Measurements from ENCODE around the gene ABI2. TPM values are rescaled to one million over a fixed set of nuclear protein-coding genes. Genes with fewer than 3 reads are reported as not detected.
"Not testable (repeated sequence)": the region's sequence is repeated elsewhere in the genome, so short reads cannot be mapped to it uniquely, and the experiment has no call there.

The ABI2 gene
- total RNA-seq, 1 experiment from 2014 or later, result 75.6 TPM

GRCh38 chr2:203341741-203342310, 13.6 kb downstream of the ABI2 start:
- ATAC-seq (no peak), DNase-seq (ENCODE audit: low read depth, low spot score) (no peak)
- RAD21 ChIA-PET (ENCODE audit: low non-redundant PET in 1 of 2, low total read pairs in 2 of 2, uncharacterized antibody in 2 of 2, unreplicated experiment in 2 of 2), result no interaction called here
- intact Hi-C loops (cut with micrococcal nuclease), result no loop called here
- H3K4me2 ChIP-seq (ENCODE audit: low read length), result no peak overlapping the region
- TF ChIP-seq EZH2phosphoT487 (IDR thresholded peaks at IDR 0.05; ENCODE audit: borderline replicate concordance), result no peak
- H2AFZ ChIP-seq (ENCODE audit: low read depth, low read length, poor library complexity, severe bottlenecking), result no peak overlapping the region
- no peaks in the 10 kb centered on the region for H3K36me3 ChIP-seq (ENCODE audit: control insufficient read depth in 1 of 2, insufficient read depth in 2 of 2, low read length in 2 of 2)
- H3K79me2 ChIP-seq (ENCODE audit: insufficient read depth, low read length), result peaks cover 68% of the 10 kb centered on the region
- H3K4me1 ChIP-seq (ENCODE audit: control insufficient read depth in 1 of 2, insufficient read depth in 2 of 2, low read length in 2 of 2), result 0 out of 4 replicates have a peak, but pooled peaks cover 0 to 3% of the 10 kb centered on the region in 2 experiments
- no peak overlapping the region for H3K4me3 ChIP-seq (replicated peaks in 1 of 2; ENCODE audit: low read depth in 1 of 2, low read length in 2 of 2)
- no peak overlapping the region for H3K9ac ChIP-seq (ENCODE audit: low read length)
- BruUV-seq (replicated peaks), result no TSS peak
- H3K9me2 ChIP-seq (ENCODE audit: insufficient read depth), result no peaks in the 10 kb centered on the region
- POLR2A ChIA-PET, result no interaction called here
- H3K9me3 ChIP-seq (ENCODE audit: control insufficient read depth in 1 of 2, insufficient read depth in 1 of 2, low read depth in 1 of 2, low read length in 2 of 2), result no peaks in the 10 kb centered on the region
- CTCF ChIA-PET, result no interaction called here
- no peak overlapping the region for H3K27ac ChIP-seq (ENCODE audit: low read depth, low read length)
- H3K27me3 ChIP-seq (ENCODE audit: insufficient read depth, low read length), result no peaks in the 10 kb centered on the region
- H4K20me1 ChIP-seq (ENCODE audit: insufficient read depth), result no peaks in the 10 kb centered on the region

- peaks cover 68% of the 10 kb centered on the region for H3K79me2 ChIP-seq (ENCODE audit: insufficient read depth, low read length)
- CTCF ChIA-PET; H3K27me3 ChIP-seq (ENCODE audit: insufficient read depth, low read length); H3K9me3 ChIP-seq (ENCODE audit: control insufficient read depth in 1 of 2, insufficient read depth in 1 of 2, low read depth in 1 of 2, low read length in 2 of 2); BruUV-seq (replicated peaks); H3K4me2 ChIP-seq (ENCODE audit: low read length); DNase-seq (ENCODE audit: low read depth, low spot score); H3K9me2 ChIP-seq (ENCODE audit: insufficient read depth); H2AFZ ChIP-seq (ENCODE audit: low read depth, low read length, poor library complexity, severe bottlenecking); H4K20me1 ChIP-seq (ENCODE audit: insufficient read depth); H3K9ac ChIP-seq (ENCODE audit: low read length); POLR2A ChIA-PET; ATAC-seq; H3K4me3 ChIP-seq (replicated peaks in 1 of 2; ENCODE audit: low read depth in 1 of 2, low read length in 2 of 2); intact Hi-C loops (cut with micrococcal nuclease); H3K4me1 ChIP-seq (ENCODE audit: control insufficient read depth in 1 of 2, insufficient read depth in 2 of 2, low read length in 2 of 2); H3K36me3 ChIP-seq (ENCODE audit: control insufficient read depth in 1 of 2, insufficient read depth in 2 of 2, low read length in 2 of 2); RAD21 ChIA-PET (ENCODE audit: low non-redundant PET in 1 of 2, low total read pairs in 2 of 2, uncharacterized antibody in 2 of 2, unreplicated experiment in 2 of 2); H3K27ac ChIP-seq (ENCODE audit: low read depth, low read length): not testable (repeated sequence)
These were observed 14.2 kb downstream of the ABI2 start for GRCh38 chr2:203342374-203342773.

GRCh38 chr2:203344667-203345066, 16.5 kb downstream of the ABI2 start:
- no TSS peak for BruUV-seq (replicated peaks)
- ATAC-seq, result no peak
- no peak for TF ChIP-seq ZNF274 (IDR thresholded peaks at IDR 0.05; ENCODE audit: low read depth, low read length)
- TF ChIP-seq EGR1 (IDR thresholded peaks at IDR 0.05; ENCODE audit: low read depth), result no peak
- no peak for TF ChIP-seq CTCF (IDR thresholded peaks at IDR 0.05 in 2 of 3, conservative IDR thresholded peaks at IDR 0.05 in 1 of 3; ENCODE audit: borderline replicate concordance in 1 of 3, insufficient read depth in 1 of 3, low read depth in 2 of 3, low read length in 2 of 3)
- TF ChIP-seq CBX3 (IDR thresholded peaks at IDR 0.05; ENCODE audit: low read depth), result no peak
- no peak for TF ChIP-seq JUND (IDR thresholded peaks at IDR 0.05)
- TF ChIP-seq MAX (IDR thresholded peaks at IDR 0.05), result no peak
- no peak for TF ChIP-seq ZBTB33 (IDR thresholded peaks at IDR 0.05; ENCODE audit: extremely low read depth, insufficient replicate concordance, low read length)
- TF ChIP-seq POLR2A (IDR thresholded peaks at IDR 0.05; ENCODE audit: borderline replicate concordance, extremely low read depth, insufficient read depth, insufficient read length), result no peak
- TF ChIP-seq SIN3A (IDR thresholded peaks at IDR 0.05; ENCODE audit: low read depth), result no peak

More at GRCh38 chr2:203344667-203345066, 16.5 kb downstream of the ABI2 start:
- H3K27me3 ChIP-seq (ENCODE audit: insufficient read depth, low read length), result no peaks in the 10 kb centered on the region
- H3K9me3 ChIP-seq (ENCODE audit: control insufficient read depth in 1 of 2, insufficient read depth in 1 of 2, low read depth in 1 of 2, low read length in 2 of 2), result no peaks in the 10 kb centered on the region
- H3K4me1 ChIP-seq (ENCODE audit: control insufficient read depth in 1 of 2, insufficient read depth in 2 of 2, low read length in 2 of 2), result 0 out of 4 replicates have a peak, but pooled peaks cover 0 to 3% of the 10 kb centered on the region in 2 experiments
- H3K4me3 ChIP-seq (replicated peaks in 1 of 2; ENCODE audit: low read depth in 1 of 2, low read length in 2 of 2), result no peak overlapping the region
- no peaks in the 10 kb centered on the region for H3K9me2 ChIP-seq (ENCODE audit: insufficient read depth)
- H4K20me1 ChIP-seq (ENCODE audit: insufficient read depth), result no peaks in the 10 kb centered on the region
- ChIA-PET RAD21 (ENCODE audit: low non-redundant PET in 1 of 2, low total read pairs in 2 of 2, uncharacterized antibody in 2 of 2, unreplicated experiment in 2 of 2) (no interaction called here), CTCF (no interaction called here), POLR2A (no interaction called here)
- no peak overlapping the region for H2AFZ ChIP-seq (ENCODE audit: low read depth, low read length, poor library complexity, severe bottlenecking)
- peaks cover 71% of the 10 kb centered on the region for H3K79me2 ChIP-seq (ENCODE audit: insufficient read depth, low read length)
- no peak for DNase-seq (ENCODE audit: low read depth, low spot score)
- no peak overlapping the region for H3K9ac ChIP-seq (ENCODE audit: low read length)
- intact Hi-C loops (cut with micrococcal nuclease), result no loop called here
- H3K4me2 ChIP-seq (ENCODE audit: low read length), result no peak overlapping the region
- H3K36me3 ChIP-seq (ENCODE audit: control insufficient read depth in 1 of 2, insufficient read depth in 2 of 2, low read length in 2 of 2), result no peaks in the 10 kb centered on the region
- H3K27ac ChIP-seq (ENCODE audit: low read depth, low read length), result no peak overlapping the region

Measured in HCT116 (cell line).